Measurements from ENCODE around the gene CASP9.

CASP9 gene

DNA sequence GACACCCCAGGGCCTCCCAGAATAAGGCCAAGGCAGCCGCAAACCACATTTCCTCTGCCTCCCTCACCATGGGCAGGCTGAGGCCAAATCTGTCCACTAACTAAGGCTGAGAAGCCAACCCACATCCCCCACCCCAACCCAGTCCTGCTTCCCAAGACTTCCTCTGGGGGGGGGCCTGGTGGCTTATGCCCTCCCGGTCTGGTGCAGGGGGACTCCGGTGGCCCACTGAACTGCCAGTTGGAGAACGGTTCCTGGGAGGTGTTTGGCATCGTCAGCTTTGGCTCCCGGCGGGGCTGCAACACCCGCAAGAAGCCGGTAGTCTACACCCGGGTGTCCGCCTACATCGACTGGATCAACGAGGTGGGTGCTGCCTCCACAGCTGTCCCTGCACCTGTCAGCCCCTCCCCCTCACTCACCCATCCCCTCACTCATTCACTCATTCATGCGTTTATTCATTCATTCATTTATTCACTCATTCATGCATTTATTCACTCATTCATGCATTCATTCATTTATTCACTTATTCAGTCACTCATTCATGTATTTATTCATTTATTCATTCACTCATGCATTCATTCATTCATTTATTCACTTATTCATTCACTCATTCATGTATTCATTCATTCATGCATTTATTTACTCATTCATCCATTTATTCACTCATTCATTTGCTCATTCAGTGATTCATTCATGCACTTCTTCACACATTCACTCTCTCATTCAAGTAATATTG is 78.5 kb downstream of the CASP9 start:
- ATAC-seq, result no peak

DNA sequence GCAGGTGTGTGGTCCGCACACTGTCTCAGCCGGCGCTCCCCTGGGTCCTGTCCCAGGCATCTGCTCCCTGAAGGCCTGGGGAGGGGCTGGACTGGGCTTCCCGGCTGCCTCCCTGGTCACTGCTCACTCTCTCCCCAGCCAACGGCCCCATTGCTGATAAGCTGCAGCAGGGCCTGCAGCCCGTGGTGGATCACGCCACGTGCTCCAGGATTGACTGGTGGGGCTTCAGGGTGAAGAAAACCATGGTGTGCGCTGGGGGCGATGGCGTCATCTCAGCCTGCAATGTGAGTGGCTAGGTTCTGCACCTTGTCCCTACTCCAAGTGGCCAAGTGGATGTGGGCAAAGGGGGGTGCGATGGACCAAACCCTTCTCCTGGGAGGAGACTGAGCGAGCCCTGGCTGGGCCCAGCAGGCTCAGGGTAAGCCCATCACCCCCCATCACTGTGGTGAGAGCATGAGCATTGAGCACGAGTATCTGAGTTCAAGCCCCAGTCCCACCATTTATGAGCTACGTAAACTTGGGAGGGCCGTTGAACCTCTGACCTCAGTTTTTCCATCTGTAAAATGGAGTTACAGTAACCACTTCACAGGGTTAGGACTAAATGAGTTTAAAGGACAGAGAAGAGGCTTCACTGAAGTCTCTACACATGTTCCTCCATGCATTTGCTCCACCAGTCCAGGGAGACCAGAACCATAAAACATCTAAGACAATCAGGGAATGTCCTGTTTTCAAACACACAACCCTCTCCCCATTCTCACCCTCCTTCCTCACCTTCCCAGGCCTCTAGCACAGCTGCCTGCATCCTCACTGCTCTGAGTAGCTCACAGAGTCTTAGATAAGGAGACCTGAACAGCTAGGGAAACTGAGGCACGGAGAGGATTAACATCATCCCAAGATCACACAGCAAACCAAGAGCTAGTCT is 79.3 kb downstream of the CASP9 start:
- no peak for ATAC-seq

DNA sequence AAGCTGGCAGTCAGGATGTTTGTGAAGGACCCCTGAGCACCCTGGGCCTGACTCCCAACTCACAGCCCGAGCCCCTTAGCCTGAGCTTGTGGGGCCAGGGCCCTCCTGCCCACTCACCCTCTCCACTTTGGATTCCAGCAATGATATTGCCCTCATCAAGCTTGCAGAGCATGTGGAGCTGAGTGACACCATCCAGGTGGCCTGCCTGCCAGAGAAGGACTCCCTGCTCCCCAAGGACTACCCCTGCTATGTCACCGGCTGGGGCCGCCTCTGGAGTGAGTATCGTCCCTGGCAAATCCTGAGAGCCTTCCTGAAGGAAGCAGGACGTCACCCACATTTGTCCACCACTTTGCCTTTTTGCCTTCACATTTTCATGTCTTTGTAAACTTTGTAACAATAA is 80.7 kb downstream of the CASP9 start:
- ATAC-seq, result no peak

DNA sequence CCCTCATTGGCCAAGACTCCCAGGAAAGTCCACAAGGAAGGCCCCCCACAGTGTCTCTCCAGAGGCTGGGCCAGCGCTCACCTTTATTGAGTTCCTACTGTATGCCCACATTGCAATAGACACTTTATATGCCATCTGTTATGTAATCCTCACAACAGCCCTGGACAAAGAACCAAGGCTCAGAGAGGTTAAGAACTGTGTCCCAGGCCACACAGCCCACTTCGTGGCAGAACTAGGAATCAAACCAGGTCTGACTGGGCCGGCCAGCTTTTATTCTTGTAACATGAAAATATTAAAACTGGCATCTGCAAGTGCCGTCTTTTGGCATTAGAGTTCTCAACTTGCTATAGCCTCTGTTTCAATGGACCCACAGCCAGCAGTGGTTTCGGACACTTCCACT is 81.3 kb downstream of the CASP9 start:
- ATAC-seq, result no peak

GRCh38 chr1:15442119-15442518 is 81.9 kb downstream of the CASP9 start:
- ATAC-seq, result no peak

Measured in activated CD4-positive, CD25-positive, alpha-beta regulatory T cell treated with anti-CD3 and anti-CD28 coated beads, Interleukin-2, amount 50 U/mL, for 24 hours (primary cell).